Measurements from ENCODE around the gene EPS8.

Gene EPS8

DNA sequence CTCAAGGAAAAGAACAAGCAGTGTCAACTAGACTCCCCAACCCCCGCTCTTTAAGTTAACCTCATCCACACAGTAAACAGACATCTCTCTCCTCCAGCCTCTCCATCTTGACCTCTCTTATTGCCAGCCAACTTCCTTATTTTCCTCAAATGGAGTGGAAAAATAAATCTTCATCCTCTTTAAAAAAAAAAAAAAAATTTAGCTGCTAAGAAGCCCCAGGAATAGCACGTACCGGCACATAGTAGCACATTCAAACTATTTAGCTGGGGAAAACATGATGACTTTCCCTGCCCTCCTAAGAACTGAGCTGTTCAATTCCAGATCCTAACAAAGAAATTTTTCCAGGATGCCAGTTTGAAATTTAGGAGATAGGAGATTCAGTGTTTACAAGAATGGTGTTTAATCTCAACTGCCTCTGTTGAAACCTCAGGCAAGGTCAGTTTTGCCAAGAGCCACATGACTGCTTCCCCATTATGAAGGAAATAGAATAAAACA is 90.8 kb downstream of the EPS8 start:
- TF ChIP-seq CTCF (conservative IDR thresholded peaks at IDR 0.05), result no peak
- H3K27ac ChIP-seq, result no peak overlapping the region

DNA sequence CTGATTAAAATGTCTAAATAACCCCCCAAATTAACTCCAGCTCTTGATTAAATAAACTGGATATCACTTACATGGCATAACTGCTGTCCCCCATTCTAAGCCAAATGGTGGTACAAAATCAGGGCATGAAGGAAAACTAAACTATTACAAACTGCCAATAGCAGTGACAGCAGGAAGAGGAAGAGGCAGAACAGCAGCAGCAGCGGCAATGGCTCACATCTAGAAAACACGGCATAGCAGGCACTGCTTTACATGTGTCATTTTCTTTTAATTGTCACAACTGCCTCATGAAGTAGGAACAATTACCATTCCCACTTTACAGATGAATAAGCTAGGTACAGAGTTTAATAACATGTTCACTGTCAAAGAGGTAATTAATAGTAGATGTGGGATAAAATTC is 92.0 kb downstream of the EPS8 start:
- TF ChIP-seq CTCF (conservative IDR thresholded peaks at IDR 0.05), result no peak
- no peak overlapping the region for H3K27ac ChIP-seq

DNA sequence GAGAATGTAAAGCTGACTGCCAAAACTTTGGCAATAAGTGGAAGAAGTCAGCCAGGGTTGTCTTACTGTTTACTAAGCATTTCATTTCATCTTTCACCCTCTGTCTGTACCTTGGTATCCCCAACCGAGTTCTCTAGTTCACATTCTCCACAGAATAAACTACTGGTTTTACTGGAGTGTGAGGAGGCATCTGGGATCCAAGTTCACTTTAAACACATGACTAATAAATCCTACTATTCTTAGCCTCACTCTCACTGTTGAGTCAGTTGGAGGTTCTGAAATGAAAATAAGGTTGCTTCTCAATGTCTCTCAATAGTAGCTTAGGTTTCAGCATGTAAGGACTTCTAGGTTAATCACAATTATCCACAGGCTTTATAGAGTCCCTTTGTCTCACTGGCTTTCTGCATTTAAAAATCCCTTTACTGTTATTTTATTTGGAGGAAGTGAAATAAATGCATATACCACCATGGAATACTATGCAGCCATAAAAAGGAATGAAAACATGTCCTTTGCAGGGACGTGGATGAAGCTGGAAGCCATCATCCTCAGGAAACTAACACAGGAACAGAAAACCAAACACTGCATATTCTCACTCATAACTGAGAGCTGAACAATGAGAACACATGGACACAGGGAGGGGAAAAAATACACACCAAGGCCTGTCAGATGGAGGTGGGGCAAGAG is 95.8 kb downstream of the EPS8 start:
- no peak overlapping the region for H3K27ac ChIP-seq
- no peak for TF ChIP-seq CTCF (conservative IDR thresholded peaks at IDR 0.05)

- H3K27ac ChIP-seq, result peak overlapping the region; percentile 51
These were observed 97.8 kb downstream of the EPS8 start for GRCh38 chr12:15691388-15691787.

GRCh38 chr12:15690320-15690719 is 98.9 kb downstream of the EPS8 start:
- no peak for TF ChIP-seq CTCF (conservative IDR thresholded peaks at IDR 0.05)
- peak overlapping the region; percentile 51 for H3K27ac ChIP-seq

More at GRCh38 chr12:15691388-15691787, 97.8 kb downstream of the EPS8 start:
- no peak for TF ChIP-seq CTCF (conservative IDR thresholded peaks at IDR 0.05)

DNA sequence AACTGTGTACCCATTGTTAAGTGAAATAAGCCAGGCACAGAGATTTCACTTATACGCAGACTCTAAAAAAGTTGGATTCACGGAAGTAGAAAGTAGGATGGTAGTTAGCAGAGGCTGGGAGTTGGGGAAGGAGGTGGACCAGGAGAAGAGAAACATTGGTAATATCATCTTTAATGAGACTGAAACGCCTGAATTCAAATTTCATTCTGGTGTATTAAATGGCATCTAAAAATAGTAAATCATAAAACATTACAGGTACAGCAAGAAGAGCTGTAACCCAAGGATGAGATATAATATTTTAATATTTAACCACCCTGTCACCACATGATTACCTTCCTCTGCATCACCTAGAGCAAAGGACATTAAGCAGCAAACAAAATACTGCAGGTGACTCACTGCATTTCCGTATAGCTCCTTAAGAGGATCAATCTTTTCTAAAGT is 99.4 kb downstream of the EPS8 start:
- peak overlapping the region; percentile 51 for H3K27ac ChIP-seq
- TF ChIP-seq CTCF (conservative IDR thresholded peaks at IDR 0.05), result no peak

- peak overlapping the region; percentile 51 for H3K27ac ChIP-seq
- no peak for TF ChIP-seq CTCF (conservative IDR thresholded peaks at IDR 0.05)
These were observed 100.2 kb downstream of the EPS8 start for GRCh38 chr12:15688838-15689625.
